Lower leg skin (tissue), 4 donors: ENCODE measurements around the gene DNAI1. TPM values are rescaled to one million over a fixed set of nuclear protein-coding genes. Genes with fewer than 3 reads are reported as not detected.
A peak's percentile ranks its signal among the peaks of the same experiment; 100 is the strongest.

ENCODE experiments used
- DNase-seq, 2 donors: peaks; one replicate each; pipeline ENCODE4 v3.0.0-alpha.2; 2019; ENCODE audit warnings: low spot score in 2 of 2
- H3K4me3 ChIP-seq: fragments of 200-600 bp; sonication (generic); 2 replicates; pipeline ENCODE4 v1.5.1; 2017; ENCODE audit warnings: mild to moderate bottlenecking, low read depth; ENCODE audit not compliant: poor library complexity, severe bottlenecking
- POLR2A ChIP-seq, 2 donors: fragments of 450-650 bp; IDR thresholded peaks; one replicate each; pipeline ENCODE4 v1.6.1; 2016 to 2017; ENCODE audit warnings: antibody characterized with exemption in 2 of 2, mild to moderate bottlenecking in 1 of 2, moderate library complexity in 1 of 2
- WGBS, 2 donors: methylation state at CpG; one replicate each; pipeline ENCODE4 v1.1.5; 2018; 5-methylcytosine and 5-hydroxymethylcytosine counted together
- intact Hi-C: fragments of 100-400 bp; cut with DNase I; formaldehyde crosslinking; loops from one replicate; pipeline ENCODE4 v1.15.0; 2023; ENCODE audit warnings: low total_unique reads
- total RNA-seq, 4 donors: library from RNA; depleted of rRNA; stranded (reverse); fragments of >200 nt; gene quantifications; one replicate each; pipeline ENCODE4 v1.1.0, GENCODE V29; 2016
- TF ChIP-seq, protein P1 (sequence below), 3 donors: fragments of 450-650 bp; IDR thresholded peaks; one replicate each; pipeline ENCODE4 v1.5.1; 2016; ENCODE audit warnings: antibody characterized with exemption in 3 of 3, mild to moderate bottlenecking in 3 of 3, moderate library complexity in 2 of 3

The DNAI1 gene
- total RNA-seq, 4 donors from 2014 or later: not detected

DNA sequence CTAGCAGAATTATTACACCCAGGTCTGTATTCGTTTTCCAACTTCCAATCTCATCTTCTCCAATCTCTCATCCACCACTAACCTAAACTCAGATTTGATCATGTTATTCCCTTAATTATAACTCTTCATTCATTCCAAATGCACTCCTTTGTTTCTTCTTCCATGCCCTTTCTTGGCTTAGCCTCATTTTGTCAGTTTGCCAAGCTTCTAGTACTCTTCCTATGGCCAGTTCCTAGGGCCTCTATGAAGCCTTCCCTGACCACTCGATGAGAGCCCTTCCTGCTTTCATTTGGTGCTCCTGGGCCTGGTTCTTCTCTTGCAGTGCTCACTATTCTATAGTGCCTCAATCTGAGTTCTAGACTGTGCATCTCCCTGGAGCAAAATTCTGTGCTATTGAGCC is 6.0 kb upstream of the DNAI1 start:
- peak in 1 of 2 donors; percentile 8 for DNase-seq
- intact Hi-C loops: no loop called here
- no peak overlapping the region for H3K4me3 ChIP-seq
- TF ChIP-seq POLR2A (IDR thresholded peaks at IDR 0.05): no peak
- TF ChIP-seq, protein P1, sequence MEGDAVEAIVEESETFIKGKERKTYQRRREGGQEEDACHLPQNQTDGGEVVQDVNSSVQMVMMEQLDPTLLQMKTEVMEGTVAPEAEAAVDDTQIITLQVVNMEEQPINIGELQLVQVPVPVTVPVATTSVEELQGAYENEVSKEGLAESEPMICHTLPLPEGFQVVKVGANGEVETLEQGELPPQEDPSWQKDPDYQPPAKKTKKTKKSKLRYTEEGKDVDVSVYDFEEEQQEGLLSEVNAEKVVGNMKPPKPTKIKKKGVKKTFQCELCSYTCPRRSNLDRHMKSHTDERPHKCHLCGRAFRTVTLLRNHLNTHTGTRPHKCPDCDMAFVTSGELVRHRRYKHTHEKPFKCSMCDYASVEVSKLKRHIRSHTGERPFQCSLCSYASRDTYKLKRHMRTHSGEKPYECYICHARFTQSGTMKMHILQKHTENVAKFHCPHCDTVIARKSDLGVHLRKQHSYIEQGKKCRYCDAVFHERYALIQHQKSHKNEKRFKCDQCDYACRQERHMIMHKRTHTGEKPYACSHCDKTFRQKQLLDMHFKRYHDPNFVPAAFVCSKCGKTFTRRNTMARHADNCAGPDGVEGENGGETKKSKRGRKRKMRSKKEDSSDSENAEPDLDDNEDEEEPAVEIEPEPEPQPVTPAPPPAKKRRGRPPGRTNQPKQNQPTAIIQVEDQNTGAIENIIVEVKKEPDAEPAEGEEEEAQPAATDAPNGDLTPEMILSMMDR (IDR thresholded peaks at IDR 0.05): no peak
- WGBS, 2 donors: 78 to 79% methylated on average over 2 of the region's 2 CpGs

DNA sequence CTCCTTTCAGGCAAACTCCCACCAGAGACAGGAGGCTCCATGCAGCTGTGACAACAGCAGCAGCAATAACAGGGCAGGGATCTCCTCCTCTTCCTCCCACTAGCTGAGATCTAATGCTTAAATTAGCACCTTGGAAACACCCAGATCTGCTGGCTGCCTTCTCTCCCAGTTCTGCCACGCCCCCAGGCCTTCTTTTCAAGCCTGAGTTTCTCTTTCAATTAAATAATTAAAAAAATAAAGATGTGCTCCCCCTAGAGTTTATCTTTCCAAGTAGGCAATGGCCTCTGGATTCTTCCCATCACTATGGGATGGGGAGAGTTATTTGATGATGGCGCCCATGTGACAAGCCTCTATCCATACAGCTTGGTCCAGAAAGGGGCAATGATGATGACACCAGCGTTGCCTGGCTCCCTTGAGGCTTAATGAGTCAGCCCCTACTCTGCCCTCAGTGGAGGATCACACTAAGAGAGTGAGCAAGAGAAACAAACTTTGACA is 4.0 kb upstream of the DNAI1 start:
- H3K4me3 ChIP-seq: no peak overlapping the region
- no peak for TF ChIP-seq POLR2A (IDR thresholded peaks at IDR 0.05)
- TF ChIP-seq, protein P1 (IDR thresholded peaks at IDR 0.05): no peak
- DNase-seq: peak; percentile 27 to 85
- WGBS, 2 donors: 44 to 45% methylated on average over 3 of the region's 3 CpGs
- intact Hi-C loops: no loop called here

DNA sequence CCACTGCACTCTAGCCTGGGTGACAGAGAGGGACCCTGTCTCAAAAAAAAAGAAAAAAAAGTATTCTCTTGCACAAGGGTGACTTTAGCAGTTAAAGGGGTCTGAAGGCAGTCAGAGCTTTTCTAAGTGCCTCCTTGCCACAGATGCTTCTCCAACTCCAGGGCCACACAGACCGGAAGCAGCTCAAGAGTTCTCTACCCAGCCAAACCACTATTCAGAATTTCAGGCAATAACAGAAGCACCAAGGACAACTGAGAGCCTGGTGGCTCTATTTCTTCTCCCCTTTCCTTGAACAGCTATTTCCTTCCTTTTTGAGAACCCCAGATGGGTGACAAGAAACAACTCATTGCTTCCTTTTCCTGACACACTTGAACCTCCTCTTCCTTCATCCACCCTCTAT is 2.5 kb upstream of the DNAI1 start:
- DNase-seq: peak in 1 of 2 donors; percentile 18
- H3K4me3 ChIP-seq: no peak overlapping the region
- TF ChIP-seq POLR2A (IDR thresholded peaks at IDR 0.05): no peak
- TF ChIP-seq, protein P1 (IDR thresholded peaks at IDR 0.05): no peak
- 76% methylated on average over 1 of the region's 1 CpG for WGBS, 2 donors
- intact Hi-C loops: no loop called here

DNA sequence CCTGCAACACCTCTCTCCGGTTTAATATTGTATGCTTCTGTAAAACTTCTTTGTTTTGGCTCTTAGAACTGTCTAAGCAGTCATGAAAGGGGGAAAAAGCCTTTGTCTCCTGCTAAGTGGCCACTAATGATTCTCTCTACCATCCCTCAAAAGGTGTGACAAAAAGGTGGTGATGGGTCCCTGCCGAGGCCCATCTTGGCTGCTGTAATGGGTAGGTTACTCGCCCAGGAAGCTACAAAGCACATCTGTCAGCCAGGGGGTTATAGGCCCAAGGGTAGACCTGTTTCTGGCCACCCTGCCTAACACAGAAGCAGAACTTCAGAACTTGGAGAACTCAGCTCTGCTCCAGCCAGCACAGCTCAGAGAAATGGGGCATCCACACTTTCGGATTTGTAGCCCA is 1.9 kb upstream of the DNAI1 start:
- no peak for TF ChIP-seq POLR2A (IDR thresholded peaks at IDR 0.05)
- TF ChIP-seq, protein P1 (IDR thresholded peaks at IDR 0.05): no peak

DNA sequence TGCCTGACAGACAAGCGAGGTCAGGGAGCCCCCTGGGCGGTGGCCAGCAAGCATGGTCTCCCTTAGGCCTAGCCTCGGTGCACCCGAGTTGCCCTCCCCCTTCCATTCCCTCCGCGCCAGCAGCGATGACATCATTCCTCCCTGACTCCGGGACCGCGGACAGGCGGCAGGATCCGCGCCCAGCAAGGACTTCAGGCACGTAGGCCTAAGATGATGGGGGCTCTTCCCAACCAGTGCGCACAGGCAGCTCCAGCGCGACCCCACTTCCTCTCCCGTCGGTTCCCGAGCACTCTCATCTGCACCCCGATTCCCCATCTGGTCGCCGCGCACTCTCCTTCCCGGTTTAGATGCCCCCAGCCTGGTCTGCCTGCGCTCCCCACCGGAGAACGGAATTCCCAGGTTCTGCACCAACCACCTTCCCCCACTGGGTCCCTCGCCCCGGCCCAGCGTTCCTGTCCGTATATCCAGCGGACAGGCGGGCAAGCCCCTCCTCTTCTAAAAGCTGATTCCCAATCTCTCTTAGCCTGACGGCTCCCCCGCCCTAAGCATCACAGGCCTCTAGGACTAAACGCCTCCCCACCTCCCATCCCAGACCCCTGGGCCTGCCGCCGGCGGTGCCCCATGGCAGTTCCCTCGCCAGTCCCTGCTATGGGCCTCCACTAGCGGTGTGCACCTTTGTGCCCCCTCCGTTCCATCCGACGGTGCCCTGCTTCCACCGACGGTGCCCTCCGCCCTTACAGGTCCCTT is 1.2 kb upstream of the DNAI1 start:
- DNase-seq: peak; percentile 44 to 92
- intact Hi-C loops: no loop called here
- peak overlapping the region; percentile 59 for H3K4me3 ChIP-seq
- 6 to 8% methylated on average over 48 of the region's 48 CpGs for WGBS, 2 donors
- TF ChIP-seq, protein P1 (IDR thresholded peaks at IDR 0.05): no peak
- no peak for TF ChIP-seq POLR2A (IDR thresholded peaks at IDR 0.05)

More for the DNA sequence above, 1.9 kb upstream of the DNAI1 start:
- H3K4me3 ChIP-seq: no peak overlapping the region
- 47 to 49% methylated on average over 4 of the region's 4 CpGs for WGBS, 2 donors
- DNase-seq: peak in 1 of 2 donors; percentile 37
- intact Hi-C loops: no loop called here
